HG02943 (cell line): ENCODE measurements around the gene DNAJC1.
"Not testable (repeated sequence)": the region's sequence is repeated elsewhere in the genome, so short reads cannot be mapped to it uniquely, and the experiment has no call there.

Experiments
- ATAC-seq: cut with Tn5 transposase; IDR thresholded peaks from one replicate; pipeline ENCODE4 v1.9.1; 2021; ENCODE audit warnings: mild to moderate bottlenecking, low read depth, moderate library complexity; ENCODE audit not compliant: unreplicated experiment

Gene DNAJC1

DNA sequence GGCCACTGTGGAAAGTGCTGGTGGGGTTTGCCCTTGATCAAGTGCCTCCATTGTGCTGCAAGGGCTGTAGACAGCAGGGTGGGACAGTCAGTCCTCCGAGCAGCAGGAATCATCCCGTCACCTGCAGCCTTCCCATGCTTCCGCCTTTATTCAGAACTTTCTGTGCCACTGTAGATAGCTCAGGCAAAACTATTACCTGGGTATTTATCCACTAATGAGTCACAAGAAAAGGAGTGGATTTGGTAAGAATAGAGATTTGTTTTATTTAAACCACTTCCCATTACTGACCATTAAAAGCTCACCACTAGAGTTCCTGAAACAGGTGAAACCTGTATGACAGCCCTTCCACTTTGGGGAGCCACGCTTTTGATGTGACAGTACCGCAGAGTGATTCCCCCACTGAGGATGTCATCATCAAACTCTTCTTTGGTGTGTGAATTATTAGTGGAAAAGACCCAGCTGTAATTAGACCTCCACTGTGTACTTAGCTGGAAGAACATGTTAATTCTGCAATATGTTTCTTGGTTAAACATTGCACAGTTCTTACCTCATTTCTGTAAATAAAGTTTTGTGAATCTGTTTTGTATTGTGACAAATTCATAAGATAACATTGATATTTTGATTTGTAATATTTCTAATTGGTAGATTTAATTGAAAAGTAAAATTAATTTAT lies 260.7 kb downstream of the DNAJC1 start:
- ATAC-seq = no peak

DNA sequence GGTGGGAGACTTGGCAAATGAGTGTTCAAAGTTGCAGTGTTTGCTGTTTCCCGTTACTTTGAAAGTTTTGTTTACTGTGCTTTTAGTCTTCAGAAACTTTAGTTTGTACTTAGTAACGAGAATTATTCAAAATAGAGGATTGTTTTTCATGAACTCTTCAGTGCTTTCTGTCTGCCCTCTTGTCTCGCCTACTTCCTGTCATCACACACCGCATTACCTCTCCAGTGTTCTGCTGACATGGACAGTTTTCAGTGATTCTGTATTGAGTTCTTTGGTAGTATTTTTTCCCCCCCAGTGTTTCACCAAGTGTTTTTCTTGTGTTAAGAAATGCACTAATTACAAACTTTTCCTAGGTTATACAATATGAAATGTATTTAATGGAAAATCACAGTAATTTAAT lies 262.5 kb downstream of the DNAJC1 start:
- ATAC-seq = no peak

DNA sequence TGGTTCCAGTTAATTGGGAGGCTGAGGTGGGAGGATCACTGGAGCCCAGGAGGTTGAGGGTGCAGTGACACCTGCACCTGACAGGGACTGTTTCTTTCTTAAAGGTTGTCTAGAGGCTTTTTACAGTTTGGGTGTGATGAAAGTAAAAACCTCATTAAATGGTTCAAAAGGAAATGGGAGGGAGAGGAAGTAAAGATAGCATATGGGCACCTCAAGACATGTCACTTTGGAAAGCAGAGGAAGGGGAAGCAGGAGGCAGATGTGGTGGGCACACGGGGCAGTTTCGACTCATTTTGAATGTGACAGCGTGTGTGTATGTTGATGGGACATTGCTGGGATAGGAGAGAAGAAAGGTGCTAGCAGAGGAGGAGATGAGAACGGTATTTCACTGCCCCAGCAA lies 266.4 kb downstream of the DNAJC1 start:
- ATAC-seq = no peak

DNA sequence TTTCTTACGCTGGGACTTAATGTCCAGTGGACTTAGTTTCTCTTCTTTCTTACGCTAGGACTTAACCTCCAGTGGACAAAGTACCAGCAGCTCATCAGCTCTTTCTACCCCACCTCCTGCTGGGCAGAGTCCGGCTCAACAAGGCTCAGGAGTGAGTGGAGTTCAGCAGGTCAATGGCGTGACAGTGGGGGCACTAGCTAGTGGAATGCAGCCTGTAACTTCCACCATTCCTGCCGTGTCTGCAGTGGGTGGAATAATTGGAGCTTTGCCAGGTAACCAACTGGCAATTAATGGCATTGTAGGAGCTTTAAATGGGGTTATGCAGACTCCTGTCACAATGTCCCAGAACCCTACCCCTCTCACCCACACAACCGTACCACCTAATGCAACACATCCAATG lies 269.8 kb downstream of the DNAJC1 start:
- ATAC-seq = no peak

DNA sequence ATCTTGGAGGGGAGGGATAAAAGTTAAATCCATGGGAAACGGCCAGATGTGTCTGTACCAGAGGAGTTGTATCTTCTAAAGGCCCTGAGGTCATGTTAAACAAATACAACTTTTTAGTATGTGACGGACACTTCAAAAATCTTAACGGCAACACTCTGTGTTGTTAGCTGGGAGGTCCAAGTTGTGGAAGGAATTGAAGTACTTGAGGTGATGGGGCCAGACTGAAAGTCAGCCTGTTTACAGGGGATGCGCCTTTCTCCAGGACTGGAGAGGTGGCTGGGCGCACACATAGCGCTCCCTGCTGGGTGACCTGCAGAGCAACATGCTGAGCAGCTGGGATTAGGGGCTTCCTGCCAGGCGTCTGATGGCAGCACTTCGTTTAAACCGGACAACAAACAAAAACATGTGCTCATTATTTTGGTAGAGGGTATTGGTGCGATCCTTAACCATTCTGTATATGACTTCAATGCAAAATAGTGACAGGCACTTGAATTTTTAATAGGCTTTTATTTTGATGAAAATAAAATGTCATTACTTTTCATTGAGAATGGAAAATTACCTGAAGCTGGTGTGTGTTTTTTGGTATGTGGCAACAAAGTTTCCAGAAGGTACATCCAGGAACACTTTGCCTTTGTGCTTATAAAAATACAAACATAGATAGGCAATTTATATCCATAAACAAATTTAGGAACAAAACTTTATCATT lies 271.3 kb downstream of the DNAJC1 start:
- ATAC-seq = no peak

DNA sequence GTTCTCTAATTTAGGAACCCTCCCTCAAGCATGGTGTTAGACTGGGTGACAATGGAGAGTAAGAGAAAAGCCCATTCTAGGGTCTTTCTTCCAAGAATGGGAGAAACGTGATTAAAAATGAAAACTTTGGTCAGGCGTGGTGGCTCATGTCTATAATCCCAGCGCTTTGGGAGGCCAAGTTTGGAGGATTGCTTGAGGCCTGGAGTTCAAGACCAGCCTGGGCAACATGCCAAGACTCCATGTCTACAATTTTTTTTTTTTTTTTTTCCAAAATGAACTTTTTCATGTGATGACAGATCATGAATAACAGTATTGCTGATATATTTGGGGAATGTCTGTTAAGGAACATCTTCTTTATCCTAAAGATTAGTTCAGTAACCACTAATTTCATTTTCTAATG lies 274.9 kb downstream of the DNAJC1 start:
- no peak for ATAC-seq

DNA sequence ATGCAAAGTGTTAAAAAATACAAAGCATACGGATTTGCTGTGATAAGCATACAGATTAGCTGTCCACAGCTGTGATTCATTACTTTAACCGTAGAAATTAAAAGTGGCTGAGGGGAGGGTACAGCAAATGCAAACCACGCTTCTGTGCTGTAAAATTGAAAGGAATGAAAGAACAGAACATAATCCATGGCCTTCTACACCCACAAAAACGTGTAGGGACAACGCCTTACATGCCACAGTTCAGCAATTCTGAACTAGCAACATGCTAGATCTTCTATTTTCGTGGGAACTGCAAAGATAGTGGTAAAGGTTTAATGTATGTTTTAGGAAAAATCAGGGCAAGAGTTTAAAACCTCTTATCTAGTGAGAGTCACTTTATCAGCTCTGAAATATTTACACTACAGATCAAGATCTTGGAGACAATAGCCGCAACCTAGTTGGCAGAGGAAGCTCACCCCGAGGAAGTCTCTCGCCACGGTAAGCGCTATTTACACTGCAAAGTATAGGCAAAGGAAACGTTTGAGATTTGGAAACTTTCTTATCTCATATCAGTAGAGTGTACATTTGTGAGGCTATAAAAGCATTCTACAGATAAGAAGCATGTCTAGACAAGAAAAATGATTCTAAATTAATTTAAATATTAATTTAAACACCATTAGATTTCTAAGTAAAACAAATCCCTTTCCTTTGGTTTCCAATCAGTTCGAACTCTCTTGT lies 275.9 kb downstream of the DNAJC1 start:
- no peak for ATAC-seq

DNA sequence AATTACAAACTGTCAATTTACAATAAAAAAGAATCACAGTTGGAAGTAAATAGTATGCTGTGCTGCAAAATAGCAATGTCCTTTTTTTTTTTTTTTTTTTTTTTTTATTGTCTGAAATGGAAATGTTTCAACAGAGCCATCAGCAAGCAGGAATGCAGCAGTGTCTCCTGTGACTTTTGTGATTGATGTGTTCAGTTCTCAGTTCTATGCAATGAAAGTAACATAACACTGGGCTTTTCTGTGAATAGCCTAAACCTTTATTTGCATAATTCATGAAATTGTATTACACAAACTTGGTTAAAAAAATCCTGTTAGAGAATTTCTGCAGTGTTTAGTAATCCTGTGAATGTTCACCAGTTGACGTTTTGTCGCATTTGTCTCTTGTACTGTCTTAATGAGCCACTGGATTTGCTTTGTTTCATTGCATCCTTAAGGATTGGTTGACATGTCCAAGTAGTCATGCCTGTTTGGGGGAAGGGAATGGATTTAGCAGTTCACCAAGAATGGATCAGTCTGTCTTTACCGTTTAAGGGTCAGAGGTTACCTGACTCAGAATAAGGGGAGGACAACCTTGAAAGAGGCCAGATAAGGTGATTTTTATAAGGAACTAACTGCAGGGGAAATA lies 276.8 kb downstream of the DNAJC1 start:
- ATAC-seq = no peak

DNA sequence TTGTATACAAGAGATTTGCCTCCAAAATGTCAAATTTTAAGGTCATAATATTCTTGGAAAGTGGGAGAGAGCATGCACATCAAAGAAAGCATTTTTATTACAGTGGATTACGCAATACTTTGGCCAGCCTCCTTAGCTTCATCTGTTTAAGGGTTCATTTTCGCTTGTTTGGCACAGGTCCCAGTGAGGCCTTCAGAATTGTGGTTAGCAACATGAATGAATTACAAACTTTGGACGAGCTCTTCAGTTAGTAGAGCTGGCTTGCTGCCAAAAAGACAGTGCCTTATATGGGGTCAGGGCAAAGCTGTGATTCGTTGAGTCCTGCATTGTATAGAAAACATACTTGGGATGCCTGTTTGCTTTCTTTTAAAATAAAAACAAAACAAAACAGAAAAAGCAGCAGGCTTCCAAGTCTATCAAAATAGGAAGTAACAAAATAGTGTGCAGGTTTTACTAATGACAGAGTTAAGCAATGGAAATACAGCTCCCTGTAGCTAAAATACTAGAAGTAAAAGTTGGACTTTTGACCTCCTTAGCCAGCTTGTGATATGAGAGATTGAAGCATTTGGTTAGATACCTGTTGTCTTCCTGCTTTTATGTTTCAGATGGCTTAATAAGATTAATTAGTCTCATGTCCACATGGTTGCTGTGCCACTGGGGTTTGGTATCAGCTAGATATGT lies 278.7 kb downstream of the DNAJC1 start:
- ATAC-seq = peak; percentile 95

DNA sequence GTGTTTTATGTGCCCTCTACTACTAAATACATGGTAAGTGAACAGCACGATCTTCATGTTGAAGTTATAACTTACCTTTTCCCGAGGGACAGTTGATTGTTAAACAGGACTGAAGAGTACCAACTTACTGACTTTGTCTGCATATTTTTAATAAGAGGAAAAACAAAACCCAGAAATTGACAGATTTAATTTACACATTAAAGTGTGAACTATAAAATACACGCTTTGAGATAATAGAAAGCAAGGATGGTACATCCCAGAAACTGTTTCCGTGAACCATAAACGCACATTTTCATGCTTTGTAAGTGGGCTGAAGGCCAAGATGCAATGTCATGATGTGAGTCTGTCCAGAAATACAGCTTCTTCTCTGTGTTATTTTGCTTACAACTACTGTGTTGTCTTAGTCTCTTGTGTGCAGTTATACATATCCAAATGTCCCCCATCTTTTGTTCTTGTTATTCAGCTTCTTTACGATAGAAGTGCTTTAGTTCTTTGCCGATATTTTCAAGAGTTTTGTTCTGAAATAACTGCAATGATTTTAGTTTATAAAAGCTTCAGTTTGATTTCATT lies 279.4 kb downstream of the DNAJC1 start:
- no peak for ATAC-seq

DNA sequence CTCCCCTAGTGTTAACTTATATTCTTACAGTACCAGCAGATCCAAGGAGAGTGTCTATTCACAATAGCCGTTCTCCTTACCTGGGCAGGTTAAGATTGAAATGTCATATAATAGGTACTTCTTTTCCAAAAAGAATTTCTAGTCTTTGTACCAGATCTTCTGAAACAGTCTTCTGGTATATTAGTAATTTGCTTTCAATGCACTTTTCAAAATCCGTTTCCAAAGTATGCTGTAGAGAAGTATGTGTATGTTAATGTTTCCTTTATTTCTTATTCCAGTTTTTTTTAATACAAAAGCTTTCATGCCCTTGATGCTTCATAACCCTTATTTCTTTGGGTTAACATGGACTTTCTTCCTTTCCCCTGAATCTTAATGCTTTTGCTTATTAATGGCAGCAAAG lies 281.3 kb downstream of the DNAJC1 start:
- ATAC-seq = no peak

DNA sequence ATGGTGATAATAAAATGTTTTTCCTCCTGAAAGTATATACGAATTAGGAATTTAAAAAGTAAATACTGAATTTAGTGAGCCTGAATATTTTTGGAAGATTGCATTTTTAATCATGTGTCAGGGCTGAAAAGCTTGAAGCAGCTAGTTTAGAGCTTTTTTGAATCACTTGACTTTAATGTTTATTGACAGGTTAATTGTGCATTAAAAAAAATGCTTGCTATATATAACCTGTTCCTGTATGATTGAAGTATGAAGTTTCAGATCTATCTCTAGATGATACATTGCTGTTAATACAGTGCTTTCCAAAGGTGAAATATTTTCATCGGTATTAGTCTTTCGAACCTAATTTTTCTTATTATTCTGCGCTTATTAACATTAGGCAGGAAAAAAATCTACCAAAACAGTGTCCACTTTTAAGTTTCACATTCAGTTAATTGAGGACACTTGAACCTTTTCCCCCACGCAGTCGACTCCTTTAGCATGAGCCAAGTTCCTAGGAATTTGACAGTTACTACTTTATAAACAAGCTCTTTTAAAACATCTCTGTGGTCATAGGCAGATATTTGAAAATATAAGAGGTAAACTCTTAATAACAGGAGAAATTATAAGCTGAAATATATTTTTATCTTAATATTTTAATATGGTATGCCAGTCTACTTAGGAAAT lies 282.4 kb downstream of the DNAJC1 start:
- ATAC-seq = no peak

DNA sequence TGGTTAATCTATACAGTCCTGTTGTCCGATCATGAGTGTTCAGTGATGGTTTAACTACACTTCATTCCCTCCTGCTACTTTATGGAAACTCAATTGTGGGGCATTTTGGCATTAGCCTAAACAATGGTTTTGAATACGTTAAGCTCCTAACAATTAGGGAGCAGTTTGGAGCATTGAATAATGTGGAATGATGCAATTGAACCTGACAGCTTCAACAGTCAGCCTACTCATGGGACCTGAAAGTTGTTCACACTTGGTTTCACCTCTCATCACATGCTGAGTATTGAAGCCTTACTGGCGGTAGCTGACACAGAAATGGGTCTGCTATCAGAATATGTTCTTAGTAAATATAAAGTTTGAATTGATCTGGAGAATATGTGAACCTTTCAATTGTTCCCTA lies 283.4 kb downstream of the DNAJC1 start:
- ATAC-seq = no peak

DNA sequence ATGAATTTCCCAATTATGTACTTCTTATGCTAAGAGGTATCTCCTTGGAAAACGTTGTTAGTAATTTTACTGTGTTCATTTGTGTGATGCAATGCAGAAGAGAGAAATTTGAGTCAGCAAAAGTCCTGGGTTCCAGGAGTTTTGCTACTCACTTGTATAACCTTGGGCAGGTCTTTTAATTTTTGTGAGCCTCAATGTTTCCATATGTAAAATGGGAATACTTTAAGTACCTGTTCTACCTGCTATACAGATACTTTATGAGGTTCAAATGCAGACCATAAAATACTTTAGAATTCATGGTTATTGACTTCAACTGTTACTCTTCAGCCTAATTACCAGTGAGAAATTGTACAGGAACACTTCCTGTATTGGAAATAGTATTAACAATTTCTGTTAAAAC lies 284.0 kb downstream of the DNAJC1 start:
- ATAC-seq = no peak

DNA sequence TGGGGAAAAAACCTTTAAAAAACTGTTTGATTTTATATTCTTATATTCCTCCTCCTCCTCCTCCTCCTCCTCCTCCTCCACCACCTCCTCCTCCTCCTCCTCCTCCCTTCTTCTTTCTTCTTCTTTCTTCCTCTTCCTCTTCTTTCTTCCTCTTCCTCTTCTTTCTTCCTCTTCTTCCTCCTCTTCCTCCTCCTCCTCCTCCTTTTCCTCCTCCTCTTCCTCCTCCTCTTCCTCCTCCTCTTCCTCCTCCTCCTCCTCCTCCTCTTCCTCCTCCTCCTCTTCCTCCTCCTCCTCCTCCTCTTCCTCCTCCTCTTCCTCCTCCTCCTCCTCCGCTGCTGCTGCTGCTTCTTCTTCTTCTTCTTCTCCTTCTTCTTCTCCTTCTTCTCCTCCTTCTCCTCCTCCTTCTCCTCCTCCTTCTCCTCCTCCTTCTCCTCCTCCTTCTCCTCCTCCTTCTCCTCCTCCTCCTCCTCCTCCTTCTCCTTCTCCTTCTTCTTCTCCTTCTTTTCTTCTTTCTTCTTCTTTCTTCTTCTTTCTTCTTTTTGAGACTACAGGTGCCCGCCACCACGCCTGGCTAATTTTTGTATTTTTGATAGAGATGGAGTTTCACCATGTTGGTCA lies 286.0 kb downstream of the DNAJC1 start:
- ATAC-seq = not testable (repeated sequence)

DNA sequence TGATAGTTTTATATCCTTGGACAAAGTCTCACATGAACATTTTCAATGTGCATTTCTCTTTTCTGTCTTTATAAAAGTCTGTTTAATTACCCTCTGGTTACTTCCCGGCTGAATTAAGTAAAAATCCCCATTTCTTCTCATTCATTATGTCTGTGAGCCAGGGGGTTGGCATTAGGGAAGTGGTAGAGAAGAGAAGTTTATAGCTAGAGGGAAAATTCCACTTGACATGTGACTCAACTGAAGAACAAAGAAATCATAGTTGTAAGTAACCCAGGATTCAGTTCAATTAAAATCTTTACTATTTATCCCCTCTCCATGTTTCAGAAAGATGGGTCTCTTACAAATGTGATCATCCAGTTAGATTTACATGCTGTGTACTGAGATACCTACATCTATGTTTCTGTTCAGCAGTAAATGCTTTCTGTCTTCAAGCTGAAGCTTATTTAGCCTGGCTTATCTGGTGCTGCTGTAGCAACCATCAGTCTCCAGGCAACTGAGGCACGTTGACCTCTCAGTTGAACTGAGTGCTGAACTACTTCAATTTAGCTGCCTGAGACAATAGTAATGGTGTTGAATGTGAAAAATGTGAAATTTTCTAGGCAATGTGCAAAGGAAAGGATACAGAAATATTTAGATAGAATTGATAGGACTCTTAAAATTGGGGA lies 287.9 kb downstream of the DNAJC1 start:
- no peak for ATAC-seq

DNA sequence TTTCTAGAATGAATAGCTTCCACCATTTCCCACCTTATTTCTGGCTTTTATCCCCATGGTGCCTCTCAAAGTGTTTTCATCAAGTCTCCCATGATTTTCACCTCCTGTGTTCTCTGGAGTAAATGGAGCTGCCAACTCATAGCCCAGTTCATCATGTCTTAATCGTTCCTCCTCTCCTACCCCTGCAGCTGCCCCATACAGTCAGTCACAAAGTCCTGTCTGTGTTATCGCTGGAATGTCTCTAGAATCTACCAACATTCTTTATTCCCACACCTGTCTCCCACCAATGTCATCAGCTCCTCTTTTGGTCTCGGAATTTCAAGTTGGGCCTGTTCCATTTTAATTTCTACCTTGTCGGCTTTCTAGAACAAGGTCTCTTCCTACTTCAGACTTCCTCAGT lies 290.6 kb downstream of the DNAJC1 start:
- no peak for ATAC-seq

DNA sequence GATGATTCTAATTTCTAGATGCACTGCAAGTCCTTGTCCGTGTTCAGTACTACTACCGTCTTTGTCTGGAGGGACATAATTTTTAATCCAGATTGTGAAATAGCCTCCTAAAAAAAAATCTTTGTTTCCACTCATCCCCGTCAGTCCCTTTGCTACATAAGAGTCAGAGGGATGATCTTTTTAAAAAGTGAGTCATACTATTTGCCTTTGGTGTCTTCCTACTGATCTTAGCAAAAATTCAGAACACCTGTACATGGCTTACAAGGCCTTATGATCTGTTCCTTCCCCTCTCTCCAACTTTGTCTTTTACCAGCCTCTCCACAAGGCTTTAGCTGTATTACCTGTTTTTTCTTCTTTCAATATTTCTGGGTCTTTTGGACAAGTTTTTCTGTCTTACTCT lies 296.0 kb downstream of the DNAJC1 start:
- ATAC-seq = no peak
